ENCODE data around the gene KLK12.

DNA sequence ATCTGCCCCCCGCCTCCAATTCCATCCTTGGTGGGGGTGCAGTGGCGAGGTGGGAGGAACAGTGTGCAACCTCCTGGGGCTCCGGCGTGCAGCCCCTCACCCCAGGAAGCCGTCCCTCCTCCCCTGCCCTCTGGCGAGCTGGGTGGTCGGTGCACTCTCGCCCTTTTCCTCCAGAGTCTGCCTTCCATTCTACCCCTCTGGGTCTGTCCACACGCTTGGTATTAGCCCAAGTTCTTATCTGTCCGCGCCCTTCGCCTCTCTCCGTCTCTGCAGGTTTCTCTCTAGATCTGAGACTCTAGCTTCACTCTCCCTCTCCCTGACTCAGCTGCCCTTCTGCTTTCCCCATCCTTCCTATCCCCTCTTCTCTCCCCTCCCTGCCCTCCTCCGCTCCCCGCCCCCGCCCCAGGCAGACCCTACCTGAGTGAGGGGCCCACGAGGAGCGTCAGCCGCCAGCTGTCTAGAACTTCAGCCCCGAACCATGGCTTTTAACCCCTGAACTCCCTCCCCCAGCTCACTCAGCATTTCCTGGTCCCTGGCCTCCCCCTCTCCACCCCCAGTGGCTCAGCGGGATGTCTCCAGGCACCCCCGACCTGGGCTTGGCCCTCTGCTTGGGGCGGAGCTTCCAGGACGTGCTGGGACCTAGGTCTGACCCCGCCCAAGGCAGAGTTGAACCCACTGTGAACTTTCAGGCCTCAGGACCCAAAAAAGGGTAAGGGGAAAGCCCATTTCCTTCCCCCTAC lies 30.6 kb upstream of the KLK12 start:
- TF ChIP-seq, protein P1, sequence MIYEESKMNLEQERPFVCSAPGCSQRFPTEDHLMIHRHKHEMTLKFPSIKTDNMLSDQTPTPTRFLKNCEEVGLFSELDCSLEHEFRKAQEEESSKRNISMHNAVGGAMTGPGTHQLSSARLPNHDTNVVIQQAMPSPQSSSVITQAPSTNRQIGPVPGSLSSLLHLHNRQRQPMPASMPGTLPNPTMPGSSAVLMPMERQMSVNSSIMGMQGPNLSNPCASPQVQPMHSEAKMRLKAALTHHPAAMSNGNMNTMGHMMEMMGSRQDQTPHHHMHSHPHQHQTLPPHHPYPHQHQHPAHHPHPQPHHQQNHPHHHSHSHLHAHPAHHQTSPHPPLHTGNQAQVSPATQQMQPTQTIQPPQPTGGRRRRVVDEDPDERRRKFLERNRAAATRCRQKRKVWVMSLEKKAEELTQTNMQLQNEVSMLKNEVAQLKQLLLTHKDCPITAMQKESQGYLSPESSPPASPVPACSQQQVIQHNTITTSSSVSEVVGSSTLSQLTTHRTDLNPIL (CRISPR knock-in tag; IDR thresholded peaks at IDR 0.05; ENCODE audit: low read depth) = no peak
- TF ChIP-seq PPARA (CRISPR knock-in tag; IDR thresholded peaks at IDR 0.05; ENCODE audit: borderline replicate concordance) (no peak), RARB (CRISPR knock-in tag; IDR thresholded peaks at IDR 0.05) (no peak)
